Stimulated activated CD4-positive, alpha-beta T cell treated with anti-CD3 and anti-CD28 coated beads, Interleukin-4, amount 100 ng/mL, for 24 hours (primary cell): ENCODE results near the gene USP1.
A peak's percentile ranks its signal among the peaks of the same experiment; 100 is the strongest.

Experiments used
- DNase-seq: peaks from one replicate; pipeline ENCODE4 v3.0.0-alpha.2; 2020

The USP1 gene

GRCh38 chr1:62436466-62437272 lies at the start of gene USP1:
TSS of gene USP1 (plus strand) at chr1:62437049. CDS start at chr1:62439868, 2,819 bp downstream.
- peak; percentile 99 for DNase-seq

- DNase-seq: no peak
Observed at GRCh38 chr1:62389531-62389930, 47.3 kb upstream of the USP1 start.

GRCh38 chr1:62390071-62390470 lies 46.8 kb upstream of the USP1 start:
- no peak for DNase-seq

GRCh38 chr1:62391369-62391971 lies 45.4 kb upstream of the USP1 start:
- no peak for DNase-seq

- DNase-seq: no peak
Observed at GRCh38 chr1:62392951-62393350, 43.9 kb upstream of the USP1 start.

- no peak for DNase-seq
Observed at GRCh38 chr1:62394646-62395045, 42.2 kb upstream of the USP1 start.

- no peak for DNase-seq
Observed at GRCh38 chr1:62395291-62395690, 41.6 kb upstream of the USP1 start.

GRCh38 chr1:62396871-62397270 lies 40.0 kb upstream of the USP1 start:
- DNase-seq: no peak

GRCh38 chr1:62397301-62397700 lies 39.5 kb upstream of the USP1 start:
- no peak for DNase-seq

- DNase-seq: no peak
Observed at GRCh38 chr1:62398377-62398776, 38.5 kb upstream of the USP1 start.

- DNase-seq: no peak
Observed at GRCh38 chr1:62401034-62401760, 35.7 kb upstream of the USP1 start.

- DNase-seq: no peak
Observed at GRCh38 chr1:62405247-62405646, 31.6 kb upstream of the USP1 start.

GRCh38 chr1:62406576-62406975 lies 30.3 kb upstream of the USP1 start:
- DNase-seq: no peak

GRCh38 chr1:62407398-62408009 lies 29.3 kb upstream of the USP1 start:
- peak; percentile 21 for DNase-seq

GRCh38 chr1:62415687-62416086 lies 21.2 kb upstream of the USP1 start:
- no peak for DNase-seq

- no peak for DNase-seq
Observed at GRCh38 chr1:62417351-62417999, 19.4 kb upstream of the USP1 start.

GRCh38 chr1:62420214-62420613 lies 16.6 kb upstream of the USP1 start:
- DNase-seq: no peak

GRCh38 chr1:62423580-62424242 lies 13.1 kb upstream of the USP1 start:
- DNase-seq: no peak

- no peak for DNase-seq
Observed at GRCh38 chr1:62424411-62424810, 12.4 kb upstream of the USP1 start.

- no peak for DNase-seq
Observed at GRCh38 chr1:62425041-62425440, 11.8 kb upstream of the USP1 start.

- DNase-seq: no peak
Observed at GRCh38 chr1:62426237-62426636, 10.6 kb upstream of the USP1 start.

GRCh38 chr1:62426794-62427193 lies 10.1 kb upstream of the USP1 start:
- DNase-seq: no peak
